HG02763 (cell line): ENCODE results near the gene SH3BP2.

Experiments used
- ATAC-seq: cut with Tn5 transposase; IDR thresholded peaks from one replicate; pipeline ENCODE4 v1.9.1; 2021; ENCODE audit warnings: mild to moderate bottlenecking, moderate library complexity; ENCODE audit not compliant: unreplicated experiment

Gene SH3BP2

GRCh38 chr4:2802618-2803531 is 10.0 kb downstream of the SH3BP2 start:
- ATAC-seq, result no peak

DNA sequence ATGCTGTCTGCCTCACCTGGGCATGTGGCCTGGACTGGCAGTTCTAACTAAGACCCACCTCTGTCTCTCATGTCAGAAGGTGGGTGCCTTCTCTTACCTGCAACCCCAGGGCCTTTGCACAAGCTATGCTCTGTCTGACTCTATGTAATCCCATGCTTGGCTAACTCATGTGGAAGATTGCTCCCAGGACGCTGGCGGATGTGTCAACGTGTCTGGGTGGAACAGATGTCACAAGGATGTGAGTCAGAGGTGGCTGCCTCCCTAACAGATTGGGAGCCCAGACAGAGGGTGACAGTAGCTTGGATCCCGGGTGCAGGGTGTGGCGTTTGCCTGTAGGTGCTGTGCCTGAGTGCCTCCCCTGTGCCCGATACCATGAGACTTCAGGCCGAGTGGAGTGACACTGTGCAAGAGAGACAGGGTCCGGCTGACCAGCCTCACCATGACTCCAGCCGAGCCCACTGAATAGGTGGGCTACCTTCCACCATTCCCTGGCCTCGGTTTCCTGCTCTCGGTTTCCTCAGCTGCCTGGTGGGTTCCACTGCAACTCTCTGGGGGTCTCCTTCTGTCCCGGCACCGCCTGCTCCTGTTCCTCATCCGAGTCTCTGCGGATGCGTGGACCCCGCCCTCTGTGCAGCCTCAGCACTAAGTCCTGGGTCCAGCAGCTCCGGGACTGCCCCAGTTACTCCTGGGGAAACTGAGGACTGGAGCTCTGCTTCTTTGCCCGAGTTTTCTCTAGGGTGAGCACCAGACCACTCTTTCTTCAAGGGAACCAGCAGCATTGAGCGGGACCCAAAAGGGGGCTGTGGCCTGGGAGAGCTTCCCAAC is 11.0 kb downstream of the SH3BP2 start:
- no peak for ATAC-seq

- ATAC-seq, result no peak
These were observed 11.6 kb downstream of the SH3BP2 start for GRCh38 chr4:2804449-2804972.

DNA sequence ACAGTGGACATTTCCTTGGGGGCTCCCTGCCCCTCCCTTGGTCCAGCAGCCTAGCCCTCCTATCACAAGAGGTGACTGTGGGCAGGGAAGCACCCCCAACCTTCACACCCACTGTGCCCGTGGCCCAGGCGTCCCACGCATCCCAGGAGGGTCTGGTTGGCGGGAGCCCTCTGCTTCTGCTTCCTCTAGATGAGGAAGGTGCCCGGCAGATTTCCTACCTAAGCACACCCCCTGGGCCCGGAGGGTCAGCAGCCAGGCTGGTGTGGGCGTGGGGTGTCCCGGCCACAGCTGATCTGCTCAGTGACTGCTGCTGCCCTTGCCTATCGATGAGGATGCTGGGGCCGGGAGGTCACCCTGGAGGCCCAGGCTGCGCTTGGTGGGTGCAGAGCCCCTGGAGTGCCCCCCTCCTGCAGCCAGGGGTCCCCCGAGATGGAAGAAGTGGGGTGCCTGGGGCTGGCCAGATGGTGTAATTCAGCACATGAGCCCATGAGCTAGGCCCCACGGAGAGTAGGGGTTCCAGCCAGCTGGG is 12.2 kb downstream of the SH3BP2 start:
- no peak for ATAC-seq

- no peak for ATAC-seq
These were observed 13.0 kb downstream of the SH3BP2 start for GRCh38 chr4:2805712-2806389.

- no peak for ATAC-seq
These were observed 13.8 kb downstream of the SH3BP2 start for GRCh38 chr4:2806390-2807355.

DNA sequence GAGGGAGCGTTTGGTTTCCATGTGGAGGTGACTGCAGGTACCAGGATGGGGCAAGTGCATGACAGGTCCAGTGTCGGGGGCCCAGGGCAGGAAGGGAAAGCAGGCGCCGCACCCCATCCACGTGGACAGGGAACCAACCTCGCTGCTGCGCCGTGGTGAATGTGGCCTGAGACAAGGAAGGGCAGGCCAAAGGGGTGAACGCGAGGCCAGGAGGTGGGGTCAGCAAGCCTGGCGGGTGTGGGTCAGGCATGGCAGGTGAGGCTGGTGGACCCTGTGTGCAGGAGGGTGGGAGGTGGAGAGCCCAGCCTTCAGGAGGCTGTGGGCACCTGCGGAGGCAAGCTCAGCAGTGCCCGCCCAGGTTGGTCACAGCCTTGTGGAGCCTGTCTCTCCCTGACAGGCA is 14.7 kb downstream of the SH3BP2 start:
- no peak for ATAC-seq

DNA sequence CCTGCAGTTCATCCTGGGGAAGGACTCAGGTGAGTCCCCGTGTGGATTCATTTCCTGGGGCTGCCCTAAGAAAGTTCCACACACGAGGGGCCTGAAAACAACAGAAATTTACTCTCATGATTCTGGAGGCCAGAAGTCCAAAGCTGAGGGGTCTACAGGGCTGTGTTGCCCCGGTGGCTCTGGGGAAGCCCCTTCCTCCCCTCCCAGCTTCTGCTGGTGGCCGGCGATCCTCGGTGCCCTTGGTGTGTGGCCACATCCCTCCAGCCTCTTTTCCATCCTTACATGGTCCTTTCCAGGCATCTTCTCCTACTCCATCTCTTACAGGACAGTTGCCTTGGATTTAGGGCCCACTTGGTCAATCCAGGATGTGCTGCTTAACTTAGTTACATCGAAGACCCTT is 15.1 kb downstream of the SH3BP2 start:
- no peak for ATAC-seq

DNA sequence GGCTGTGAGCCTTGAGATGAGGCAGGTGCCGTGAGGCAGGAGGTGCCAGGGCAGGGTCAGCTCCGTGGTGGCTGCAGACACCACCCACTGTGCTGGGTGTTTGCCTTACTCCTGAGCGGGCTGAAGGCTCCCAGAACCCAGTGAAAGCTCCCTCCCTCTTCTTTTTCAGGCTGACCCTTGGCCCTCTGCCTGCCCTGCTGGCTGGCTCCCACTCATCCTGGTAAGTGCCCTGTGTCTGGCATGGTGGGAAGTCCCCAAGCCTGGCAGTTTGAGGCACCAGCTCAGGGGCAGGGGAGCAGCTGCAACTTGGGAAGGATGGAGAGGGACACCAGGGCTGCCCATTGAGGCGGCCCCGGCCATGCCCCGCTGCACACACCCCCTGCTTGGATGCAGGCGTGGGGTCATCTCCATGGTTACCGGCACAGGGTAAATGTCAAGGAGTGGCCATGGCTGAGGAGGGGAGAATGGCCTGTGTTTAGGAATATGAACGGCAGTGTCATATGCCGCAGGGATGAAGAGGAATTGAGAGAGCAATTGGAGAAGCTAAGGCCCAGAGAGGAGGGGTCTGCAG is 16.8 kb downstream of the SH3BP2 start:
- ATAC-seq, result no peak

DNA sequence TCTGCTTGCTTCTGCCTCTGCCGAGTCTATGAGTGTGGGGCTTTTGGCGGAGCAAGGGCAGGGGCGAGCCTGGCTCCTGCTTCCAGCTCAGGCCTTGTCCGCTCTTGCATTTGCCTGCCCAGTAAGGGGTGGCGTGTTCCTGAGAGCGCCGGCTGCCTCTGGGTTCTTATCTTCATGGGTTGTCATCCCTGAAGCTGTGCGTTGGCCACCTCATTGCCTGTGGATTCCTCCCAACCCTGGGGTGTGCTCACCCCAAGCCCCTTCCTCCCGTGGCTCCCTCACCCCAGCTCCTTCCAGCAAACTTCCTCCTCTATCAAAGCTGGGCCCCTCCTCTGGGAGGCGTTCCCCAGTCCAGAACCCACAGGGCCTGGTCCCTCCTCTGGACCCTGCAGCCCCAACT is 17.5 kb downstream of the SH3BP2 start:
- no peak for ATAC-seq

- peak; percentile 65 for ATAC-seq
These were observed 19.1 kb downstream of the SH3BP2 start for GRCh38 chr4:2811830-2812611.

GRCh38 chr4:2812612-2813354 is 19.9 kb downstream of the SH3BP2 start:
- ATAC-seq, result no peak

DNA sequence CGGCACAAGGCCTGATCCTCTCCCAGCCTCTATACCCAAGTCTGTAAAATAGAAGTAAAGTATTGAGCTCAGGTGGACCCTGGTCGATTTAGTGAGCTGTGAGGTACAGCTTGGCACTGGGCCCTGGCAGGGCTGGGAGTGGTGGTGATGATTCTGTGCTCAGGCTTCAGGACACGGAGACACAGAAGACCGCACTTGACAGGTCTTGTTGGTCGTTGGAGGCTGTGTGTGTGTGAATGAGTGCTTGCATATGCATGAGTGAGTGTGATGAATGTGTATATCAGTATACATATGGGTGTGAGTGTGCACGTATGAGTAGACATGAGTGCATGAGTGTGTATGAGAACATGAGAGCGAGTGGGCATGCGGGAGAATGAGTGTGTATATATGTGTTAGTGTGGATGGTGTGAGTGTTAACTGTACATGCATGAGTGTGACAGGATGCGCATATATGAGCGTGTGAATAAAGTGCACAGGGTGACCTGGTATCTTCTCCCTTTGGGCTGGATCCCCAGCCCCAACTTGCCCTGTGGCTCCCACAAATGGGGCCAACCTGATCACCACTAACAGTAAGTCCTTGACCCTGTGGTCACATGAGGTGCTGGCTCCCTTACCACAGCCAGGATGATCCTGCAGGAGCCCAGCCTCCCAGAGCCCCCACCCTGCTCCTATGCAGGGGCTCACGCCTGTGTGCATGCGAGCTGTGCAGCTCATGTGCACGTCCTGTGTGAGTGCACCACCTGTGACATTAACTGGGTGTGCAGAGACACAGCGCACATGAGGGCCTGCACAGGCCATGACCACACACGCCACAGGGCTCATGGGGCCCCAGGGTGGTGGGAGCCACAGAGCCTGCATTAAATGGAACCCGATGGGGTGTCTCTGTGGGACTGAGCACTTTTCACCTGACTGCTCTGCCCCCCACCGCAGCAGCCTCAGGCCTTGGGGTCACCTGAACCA is 20.8 kb downstream of the SH3BP2 start:
- ATAC-seq, result no peak

DNA sequence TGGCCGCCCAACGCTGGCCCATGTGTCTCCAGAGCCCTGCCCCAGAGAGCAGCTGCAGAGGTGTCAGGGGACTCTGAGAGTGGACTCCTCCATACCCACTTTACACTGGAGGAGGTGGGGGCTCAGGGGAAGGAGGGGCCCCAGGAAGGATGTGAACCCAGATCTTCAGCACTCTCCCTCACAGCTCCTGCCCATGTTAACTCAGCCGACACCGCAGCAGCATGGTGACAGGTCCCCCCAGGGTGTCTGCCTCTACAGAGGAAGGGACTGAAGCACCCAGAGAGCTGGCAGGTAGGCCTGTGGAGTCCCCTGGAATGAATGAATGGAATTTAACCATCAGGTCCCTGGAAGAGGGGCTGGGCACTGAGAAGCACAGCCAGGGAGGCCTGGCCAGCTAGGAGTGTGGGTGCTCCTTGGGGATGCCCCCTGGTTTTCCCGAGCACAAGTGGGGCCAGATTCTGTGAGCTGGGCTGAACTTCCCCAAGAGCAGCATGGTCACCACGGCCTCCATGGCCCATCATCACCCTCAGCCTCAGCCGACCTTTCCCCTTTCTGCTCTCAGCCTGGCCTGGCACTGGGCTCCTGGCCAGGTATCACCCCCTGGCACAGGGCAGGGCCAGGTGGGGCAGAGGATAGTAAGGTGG is 21.9 kb downstream of the SH3BP2 start:
- no peak for ATAC-seq

GRCh38 chr4:2816401-2816954 is 23.6 kb downstream of the SH3BP2 start:
- no peak for ATAC-seq

DNA sequence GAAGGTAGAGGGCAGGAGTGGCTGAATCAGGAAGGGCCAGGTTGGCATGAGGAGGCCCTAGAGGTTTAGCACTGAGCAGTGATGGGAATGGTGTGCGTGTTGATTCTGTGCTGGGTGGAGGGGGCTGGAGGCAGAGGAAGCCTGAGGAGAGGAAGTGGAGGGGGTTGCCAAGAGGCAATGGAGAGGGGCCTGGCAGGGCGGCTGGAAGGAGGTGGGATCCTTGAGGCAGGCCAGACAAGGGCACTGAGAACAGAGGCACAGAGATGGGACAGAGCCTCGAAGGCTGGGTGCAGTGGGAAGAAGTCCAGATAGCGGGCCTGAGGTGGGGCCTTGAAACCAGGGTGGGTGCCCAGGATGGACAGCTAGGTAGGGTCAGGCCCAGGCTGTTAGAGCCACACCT is 24.3 kb downstream of the SH3BP2 start:
- ATAC-seq, result no peak
